ENCODE measurements around the gene XPC. TPM values are rescaled to one million over a fixed set of nuclear protein-coding genes. Genes with fewer than 3 reads are reported as not detected.

The XPC gene
- total and polyA plus RNA-seq, 2 donors (not counting 3 experiments of a cell fraction or from before 2014, with no cell fraction given) = 11.9 to 36.8 TPM

- Histone ChIP-seq H3K4me2 (ENCODE audit: insufficient read depth, low read length) (no peak overlapping the region), H3K9me1 (replicated peaks; ENCODE audit: control insufficient read depth, extremely low read depth, insufficient read depth, low read length) (no peaks in the 10 kb centered on the region), H3K27ac (ENCODE audit: insufficient read depth, low read depth, low read length) (no peak overlapping the region), H3K9ac (replicated peaks; ENCODE audit: extremely low read depth, insufficient read depth, low read length) (no peak overlapping the region), H3K4me1 (ENCODE audit: control insufficient read depth, extremely low read depth, insufficient read depth, low read length) (peaks cover 16% of the 10 kb centered on the region), H3K27me3 (ENCODE audit: control insufficient read depth in 2 of 2, insufficient read depth in 2 of 2, low read length in 2 of 2) (no peaks in the 10 kb centered on the region), H4K20me1 (replicated peaks; ENCODE audit: control insufficient read depth, extremely low read depth, insufficient read depth, low read length) (no peaks in the 10 kb centered on the region), H3K36me3 (ENCODE audit: control insufficient read depth in 2 of 2, extremely low read depth in 1 of 2, insufficient read depth in 2 of 2, low read length in 2 of 2) (peaks cover 8 to 28% of the 10 kb centered on the region in 2 experiments), H2AFZ (ENCODE audit: low read depth, low read length) (no peak overlapping the region), H3K4me3 (replicated peaks in 1 of 3; ENCODE audit: insufficient read depth in 1 of 3, low read depth in 1 of 3, low read length in 3 of 3) (no peak overlapping the region), H3K9me3 (replicated peaks; ENCODE audit: control insufficient read depth, insufficient read depth, low read length) (no peaks in the 10 kb centered on the region), H3K79me2 (ENCODE audit: control insufficient read depth, insufficient read depth, low read length) (peaks cover 41% of the 10 kb centered on the region)
- no peak for FAIRE-seq
- CTCF ChIA-PET = no interaction called here
- TF ChIP-seq, protein P1, sequence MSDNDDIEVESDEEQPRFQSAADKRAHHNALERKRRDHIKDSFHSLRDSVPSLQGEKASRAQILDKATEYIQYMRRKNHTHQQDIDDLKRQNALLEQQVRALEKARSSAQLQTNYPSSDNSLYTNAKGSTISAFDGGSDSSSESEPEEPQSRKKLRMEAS (IDR thresholded peaks at IDR 0.05; ENCODE audit: insufficient read depth, insufficient read length) = no peak
- TF ChIP-seq JUN (IDR thresholded peaks at IDR 0.05; ENCODE audit: borderline replicate concordance, insufficient read depth, insufficient read length, low read depth) (no peak), EZH2 (IDR thresholded peaks at IDR 0.05; ENCODE audit: borderline replicate concordance, low read depth, low read length, severe bottlenecking) (no peak), MYC (IDR thresholded peaks at IDR 0.05; ENCODE audit: low read depth, low read length) (no peak), FOS (IDR thresholded peaks at IDR 0.05; ENCODE audit: borderline replicate concordance, insufficient read depth, low read length) (no peak), GATA2 (IDR thresholded peaks at IDR 0.05; ENCODE audit: insufficient read depth, insufficient read length, low read depth, low read length) (no peak), POLR2A (IDR thresholded peaks at IDR 0.05; ENCODE audit: low read depth, low read length) (no peak), POLR2AphosphoS5 (IDR thresholded peaks at IDR 0.05; ENCODE audit: insufficient read depth, low read depth, low read length) (no peak)
- TF ChIP-seq, protein P2, sequence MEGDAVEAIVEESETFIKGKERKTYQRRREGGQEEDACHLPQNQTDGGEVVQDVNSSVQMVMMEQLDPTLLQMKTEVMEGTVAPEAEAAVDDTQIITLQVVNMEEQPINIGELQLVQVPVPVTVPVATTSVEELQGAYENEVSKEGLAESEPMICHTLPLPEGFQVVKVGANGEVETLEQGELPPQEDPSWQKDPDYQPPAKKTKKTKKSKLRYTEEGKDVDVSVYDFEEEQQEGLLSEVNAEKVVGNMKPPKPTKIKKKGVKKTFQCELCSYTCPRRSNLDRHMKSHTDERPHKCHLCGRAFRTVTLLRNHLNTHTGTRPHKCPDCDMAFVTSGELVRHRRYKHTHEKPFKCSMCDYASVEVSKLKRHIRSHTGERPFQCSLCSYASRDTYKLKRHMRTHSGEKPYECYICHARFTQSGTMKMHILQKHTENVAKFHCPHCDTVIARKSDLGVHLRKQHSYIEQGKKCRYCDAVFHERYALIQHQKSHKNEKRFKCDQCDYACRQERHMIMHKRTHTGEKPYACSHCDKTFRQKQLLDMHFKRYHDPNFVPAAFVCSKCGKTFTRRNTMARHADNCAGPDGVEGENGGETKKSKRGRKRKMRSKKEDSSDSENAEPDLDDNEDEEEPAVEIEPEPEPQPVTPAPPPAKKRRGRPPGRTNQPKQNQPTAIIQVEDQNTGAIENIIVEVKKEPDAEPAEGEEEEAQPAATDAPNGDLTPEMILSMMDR (IDR thresholded peaks at IDR 0.05; ENCODE audit: extremely low read depth in 1 of 2, insufficient read depth in 1 of 2, low read depth in 1 of 2, low read length in 2 of 2) = no peak
- DNase-seq (ENCODE audit: low read depth, low spot score) = no peak
- dilution Hi-C loops (cut with MboI; ENCODE audit: extremely low pct_ligation_motif_present, low sequenced_read_pairs) = no loop called here
- POLR2A ChIA-PET = no interaction called here
- no TSS peak for BruUV-seq (replicated peaks)
- intact Hi-C loops (cut with micrococcal nuclease) = no loop called here
Measured at GRCh38 chr3:14128724-14129123, 49.7 kb downstream of the XPC start.

Data from endothelial cell of umbilical vein (primary cell).